ENCODE results near the gene PBX3. TPM values are rescaled to one million over a fixed set of nuclear protein-coding genes. Genes with fewer than 3 reads are reported as not detected.

Gene PBX3
- total and polyA plus RNA-seq, 2 donors (not counting 1 experiment from before 2014, with no cell fraction given) = 15.5 to 39.0 TPM

DNA sequence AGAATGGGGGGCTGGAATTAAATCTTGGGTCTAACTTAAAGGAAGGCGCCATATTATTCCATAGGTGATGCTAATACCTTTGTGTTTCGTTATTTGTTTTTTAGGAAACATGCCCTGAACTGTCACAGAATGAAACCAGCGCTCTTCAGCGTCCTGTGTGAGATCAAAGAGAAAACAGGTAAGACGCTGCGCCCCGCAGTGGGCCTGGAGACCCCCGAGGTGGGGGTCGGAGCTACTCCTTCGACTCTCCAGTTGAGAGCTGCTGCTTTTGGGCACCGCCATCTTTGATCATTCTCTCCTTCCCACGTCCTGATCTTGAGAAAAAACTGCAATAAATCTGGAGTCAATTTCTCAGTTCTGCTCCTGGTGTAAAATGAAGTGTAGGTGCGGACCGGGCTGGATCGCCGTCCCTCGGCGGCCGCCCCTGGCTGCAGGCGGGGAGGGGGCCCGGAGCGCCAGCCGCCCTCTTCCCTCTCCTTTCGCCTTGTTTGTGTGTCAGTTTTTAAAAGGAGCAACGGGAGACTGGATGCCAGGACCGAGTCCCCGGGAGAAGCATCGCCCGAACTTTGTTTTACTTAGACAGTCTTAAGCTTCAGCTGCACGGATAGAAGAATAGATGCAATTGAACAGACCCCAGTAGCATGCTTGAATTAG lies 1.4 kb downstream of the PBX3 start:
- TF ChIP-seq EZH2 (IDR thresholded peaks at IDR 0.05; ENCODE audit: borderline replicate concordance, insufficient read depth, low read depth, low read length, poor library complexity, severe bottlenecking) = no peak
- TF ChIP-seq, protein P1, sequence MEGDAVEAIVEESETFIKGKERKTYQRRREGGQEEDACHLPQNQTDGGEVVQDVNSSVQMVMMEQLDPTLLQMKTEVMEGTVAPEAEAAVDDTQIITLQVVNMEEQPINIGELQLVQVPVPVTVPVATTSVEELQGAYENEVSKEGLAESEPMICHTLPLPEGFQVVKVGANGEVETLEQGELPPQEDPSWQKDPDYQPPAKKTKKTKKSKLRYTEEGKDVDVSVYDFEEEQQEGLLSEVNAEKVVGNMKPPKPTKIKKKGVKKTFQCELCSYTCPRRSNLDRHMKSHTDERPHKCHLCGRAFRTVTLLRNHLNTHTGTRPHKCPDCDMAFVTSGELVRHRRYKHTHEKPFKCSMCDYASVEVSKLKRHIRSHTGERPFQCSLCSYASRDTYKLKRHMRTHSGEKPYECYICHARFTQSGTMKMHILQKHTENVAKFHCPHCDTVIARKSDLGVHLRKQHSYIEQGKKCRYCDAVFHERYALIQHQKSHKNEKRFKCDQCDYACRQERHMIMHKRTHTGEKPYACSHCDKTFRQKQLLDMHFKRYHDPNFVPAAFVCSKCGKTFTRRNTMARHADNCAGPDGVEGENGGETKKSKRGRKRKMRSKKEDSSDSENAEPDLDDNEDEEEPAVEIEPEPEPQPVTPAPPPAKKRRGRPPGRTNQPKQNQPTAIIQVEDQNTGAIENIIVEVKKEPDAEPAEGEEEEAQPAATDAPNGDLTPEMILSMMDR (IDR thresholded peaks at IDR 0.05) = no peak
- Mint-ChIP-seq H3K9me3 (ENCODE audit: insufficient read depth) (no peaks in the 10 kb centered on the region), H3K4me3 (peak overlapping the region; percentile 87), H3K4me1 (peaks cover 45% of the 10 kb centered on the region), H3K27me3 (no peaks in the 10 kb centered on the region), H3K27ac (peak overlapping the region; percentile 84)
- Histone ChIP-seq H3K9me3 (ENCODE audit: control extremely low read depth in 1 of 3, control insufficient read depth in 2 of 3, insufficient read depth in 1 of 3, low read length in 2 of 3) (no peaks in the 10 kb centered on the region), H3K9ac (ENCODE audit: low read length) (peak overlapping the region; percentile 81), H3K4me3 (ENCODE audit: control extremely low read depth in 1 of 5, extremely low read depth in 1 of 5, insufficient read depth in 1 of 5, low read depth in 2 of 5, low read length in 4 of 5) (peak overlapping the region; percentile 74 to 94 (median 89)), H3K79me2 (ENCODE audit: control insufficient read depth, insufficient read depth, low read length) (peaks cover 35% of the 10 kb centered on the region), H3K4me1 (ENCODE audit: control insufficient read depth in 2 of 2, insufficient read depth in 2 of 2, low read length in 2 of 2) (peaks cover 16% of the 10 kb centered on the region in 2 donors), H3K4me2 (replicated peaks; ENCODE audit: low read depth, low read length, poor library complexity, severe bottlenecking) (peak overlapping the region; percentile 73), H4K20me1 (ENCODE audit: control insufficient read depth, insufficient read depth, low read length, poor library complexity, severe bottlenecking) (no peaks in the 10 kb centered on the region), H3K36me3 (replicated peaks in 1 of 2; ENCODE audit: control extremely low read depth in 1 of 2, control insufficient read depth in 1 of 2, extremely low read depth in 1 of 2, insufficient read depth in 2 of 2, low read length in 1 of 2) (no peaks in the 10 kb centered on the region), H3K27me3 (replicated peaks in 1 of 4; ENCODE audit: control extremely low read depth in 1 of 4, control insufficient read depth in 3 of 4, insufficient read depth in 4 of 4, low read length in 3 of 4) (no peaks in the 10 kb centered on the region), H2AFZ (ENCODE audit: insufficient read depth, low read depth, low read length, poor library complexity, severe bottlenecking) (peak overlapping the region; percentile 90), H3K27ac (ENCODE audit: low read length in 2 of 2) (peak overlapping the region in 1 of 2 donors; percentile 74)
- 13% methylated on average over 26 of the region's 30 CpGs for WGBS (ENCODE audit: insufficient coverage)
- intact Hi-C loops (cut with micrococcal nuclease) = loop anchor here (5.0 kb wide), 6 partner anchors 116 to 974 kb away; partner anchors contain the start of gene GOLGA1
- CTCF ChIA-PET = interaction anchor here (0.7 to 1.7 kb wide), 4 partner anchors 9 to 341 kb away, joined by 3 to 4 read pairs (median 3); no protein-coding TSS in a partner anchor
- no peak for ATAC-seq (ENCODE audit: low read depth)
- no peak for DNase-seq
- POLR2A ChIA-PET = interaction anchor here (0.5 to 1.2 kb wide), 2 partner anchors 11 to 260 kb away, joined by 3 to 5 read pairs; no protein-coding TSS in a partner anchor

All from B cell (primary cell).